GM12878 (cell line): Measurements from ENCODE around the gene KRTAP2-4. TPM values are rescaled to one million over a fixed set of nuclear protein-coding genes. Genes with fewer than 3 reads are reported as not detected.
"Not testable (repeated sequence)": the region's sequence is repeated elsewhere in the genome, so short reads cannot be mapped to it uniquely, and the experiment has no call there.

Experiments used
- ATAC-seq: fragments of 200-7000 bp; cut with Tn5 transposase; 3 replicates; pipeline ENCODE4 v1.9.1; 2020; ENCODE audit warnings: mild to moderate bottlenecking, moderate library complexity
- BruUV-seq: library from RNA; stranded (reverse); fragments of 400-500 nt; replicated peaks from 2 replicates; lab custom pipeline; 2021; lab: Mats Ljungman, UMichigan
- CTCF ChIA-PET: fragments of 300-600 bp; sonication (Branson Sonifier 250); formaldehyde crosslinking; extraction: SDS; loops from one replicate; lab custom pipeline; 2021; ENCODE audit warnings: inconsistent platforms; lab: Yijun Ruan, JAX
- POLR2A ChIA-PET: fragments of 350-600 bp; formaldehyde crosslinking; extraction: SDS; loops from one replicate; lab custom pipeline; 2021; ENCODE audit warnings: inconsistent platforms; lab: Charles Lee
- RAD21 ChIA-PET: fragments of 300-600 bp; sonication (Branson Sonifier 250); formaldehyde crosslinking; loops from one replicate; lab custom pipeline; 2023; ENCODE audit warnings: antibody characterized with exemption; ENCODE audit not compliant: unreplicated experiment; lab: Charles Lee
- SMC1A ChIA-PET: fragments of 300-600 bp; sonication (Branson Sonifier 250); formaldehyde crosslinking; loops from one replicate; lab custom pipeline; 2023; ENCODE audit not compliant: unreplicated experiment, uncharacterized antibody; lab: Charles Lee
- DNase-seq: peaks from one replicate; pipeline ENCODE4 v3.0.0-alpha.2; 2011; ENCODE audit warnings: low read depth, low spot score
- FAIRE-seq: peaks from 3 replicates; lab custom pipeline; 2011; peaks lifted over from hg19 to GRCh38; lab: Jason Lieb, UNC
- H2AFZ ChIP-seq: 2 replicates; pipeline ENCODE4 v1.6.0; 2011; ENCODE audit warnings: low read depth, low read length, control low read depth; ENCODE audit not compliant: control insufficient read depth
- H3K27ac ChIP-seq: 2 replicates; pipeline ENCODE4 v1.5.1; 2011; ENCODE audit warnings: control low read depth; ENCODE audit not compliant: control insufficient read depth, insufficient read depth
- H3K27me3 ChIP-seq, 2 experiments: replicated peaks in 1 of 2; 2 replicates each; pipeline versions ENCODE4 v1.6.0 to v1.6.1; 2011; ENCODE audit warnings: low read length in 1 of 2; ENCODE audit not compliant: control insufficient read depth in 2 of 2, insufficient read depth in 2 of 2
- H3K36me3 ChIP-seq, 2 experiments: 2 replicates each; pipeline ENCODE4 v1.5.1; 2011; ENCODE audit warnings: low read length in 1 of 2; ENCODE audit not compliant: control insufficient read depth in 2 of 2, insufficient read depth in 2 of 2
- H3K4me1 ChIP-seq: 2 replicates; pipeline ENCODE4 v1.6.1; 2011; ENCODE audit warnings: mild to moderate bottlenecking, low read length, moderate library complexity, mixed read lengths; ENCODE audit not compliant: control insufficient read depth, insufficient read depth
- H3K4me2 ChIP-seq: 2 replicates; pipeline ENCODE4 v1.6.0; 2011; ENCODE audit warnings: control low read depth; ENCODE audit not compliant: control insufficient read depth, insufficient read depth
- H3K4me3 ChIP-seq: fragments of 200-600 bp; sonication (generic); 2 replicates; pipeline ENCODE4 v1.5.1; 2016
- H3K79me2 ChIP-seq: 2 replicates; pipeline ENCODE4 v1.6.0; 2011; ENCODE audit warnings: low read length; ENCODE audit not compliant: control insufficient read depth, insufficient read depth
- H3K9ac ChIP-seq: 2 replicates; pipeline ENCODE4 v1.8.0; 2011; ENCODE audit warnings: low read length, control low read depth, mixed read lengths; ENCODE audit not compliant: control insufficient read depth, insufficient read depth
- H3K9me3 ChIP-seq: replicated peaks from 3 replicates; pipeline ENCODE4 v1.5.1; 2011; ENCODE audit warnings: mild to moderate bottlenecking, low read length; ENCODE audit not compliant: control insufficient read depth, insufficient read depth
- H4K20me1 ChIP-seq: 2 replicates; pipeline ENCODE4 v1.6.0; 2011; ENCODE audit not compliant: control insufficient read depth, insufficient read depth
- CHD2 ChIP-seq: IDR thresholded peaks from 2 replicates; pipeline ENCODE4 v1.6.1; 2011; ENCODE audit warnings: low read depth, low read length, improper control_type of control experiment, borderline replicate concordance
- DPF2 ChIP-seq: fragments of 450-650 bp; IDR thresholded peaks from 2 replicates; pipeline ENCODE4 v1.6.1; 2017; ENCODE audit warnings: mild to moderate bottlenecking
- LARP7 ChIP-seq: fragments of 450-650 bp; IDR thresholded peaks from 2 replicates; pipeline ENCODE4 v1.6.1; 2017; ENCODE audit warnings: mild to moderate bottlenecking
- RUNX3 ChIP-seq: IDR thresholded peaks from 2 replicates; pipeline ENCODE4 v1.6.1; 2012; ENCODE audit warnings: low read length, inconsistent platforms
- SP1 ChIP-seq: IDR thresholded peaks from one replicate; pipeline ENCODE4 v1.6.1; 2011; ENCODE audit warnings: low read depth, low read length
- SUZ12 ChIP-seq: fragments of 200-600 bp; sonication (generic); IDR thresholded peaks from one replicate; pipeline ENCODE4 v1.6.1; 2018; ENCODE audit warnings: antibody characterized with exemption, mild to moderate bottlenecking; ENCODE audit not compliant: unreplicated experiment
- TCF7 ChIP-seq: IDR thresholded peaks from 2 replicates; pipeline ENCODE4 v1.6.1; 2014; ENCODE audit warnings: antibody characterized with exemption, borderline replicate concordance
- WGBS: methylation state at CpG from one replicate; pipeline ENCODE4 v1.1.6; 2016; ENCODE audit warnings: low lambda C conversion rate; ENCODE audit not compliant: insufficient replicate concordance, insufficient coverage; ENCODE audit errors: missing lambda C conversion rate; 5-methylcytosine and 5-hydroxymethylcytosine counted together
- in situ Hi-C: fragments of 300-500 bp; cut with MboI; formaldehyde crosslinking; loops from 9 replicates; pipeline ENCODE4 v1.14.3; 2018; ENCODE audit warnings: mixed read lengths
- intact Hi-C: fragments of 100-400 bp; cut with micrococcal nuclease; formaldehyde crosslinking; loops from one replicate; pipeline ENCODE4 v1.14.2; 2022; ENCODE audit not compliant: unreplicated experiment
- polyA plus RNA-seq, 11 experiments: library from polyadenylated mRNA; depleted of rRNA in 4 of 11; unstranded in 6 of 11; stranded (reverse) in 5 of 11; fragments of >200 nt; fragmentation: Nextera tagmentation in 4 of 11; fragmentation: Illumina TruSeq in 1 of 11; extraction: Ambion mirVana in 4 of 11; extraction: Trizol in 1 of 11; gene quantifications; 1 replicate in 1 of 11; 2 replicates in 10 of 11; pipeline versions ENCODE4 v1.2.1 to v1.2.3, GENCODE V29; 2011 to 2016; ENCODE audit warnings: inconsistent platforms in 2 of 11, missing spikeins in 2 of 11, low read depth in 1 of 11
- total RNA-seq, 4 experiments: library from RNA; depleted of rRNA in 3 of 4; stranded (reverse); fragments of >200 nt in 3 of 4; fragmentation: Illumina TruSeq in 1 of 4; extraction: Trizol in 1 of 4; gene quantifications; 2 replicates each; pipeline versions ENCODE4 v1.2.1 to v1.2.3, GENCODE V29; 2013 to 2021

The KRTAP2-4 gene
- total and polyA plus RNA-seq, 10 of the 15 experiments (the other 5 are each of a cell fraction or from before 2014, with no cell fraction given) = not detected

DNA sequence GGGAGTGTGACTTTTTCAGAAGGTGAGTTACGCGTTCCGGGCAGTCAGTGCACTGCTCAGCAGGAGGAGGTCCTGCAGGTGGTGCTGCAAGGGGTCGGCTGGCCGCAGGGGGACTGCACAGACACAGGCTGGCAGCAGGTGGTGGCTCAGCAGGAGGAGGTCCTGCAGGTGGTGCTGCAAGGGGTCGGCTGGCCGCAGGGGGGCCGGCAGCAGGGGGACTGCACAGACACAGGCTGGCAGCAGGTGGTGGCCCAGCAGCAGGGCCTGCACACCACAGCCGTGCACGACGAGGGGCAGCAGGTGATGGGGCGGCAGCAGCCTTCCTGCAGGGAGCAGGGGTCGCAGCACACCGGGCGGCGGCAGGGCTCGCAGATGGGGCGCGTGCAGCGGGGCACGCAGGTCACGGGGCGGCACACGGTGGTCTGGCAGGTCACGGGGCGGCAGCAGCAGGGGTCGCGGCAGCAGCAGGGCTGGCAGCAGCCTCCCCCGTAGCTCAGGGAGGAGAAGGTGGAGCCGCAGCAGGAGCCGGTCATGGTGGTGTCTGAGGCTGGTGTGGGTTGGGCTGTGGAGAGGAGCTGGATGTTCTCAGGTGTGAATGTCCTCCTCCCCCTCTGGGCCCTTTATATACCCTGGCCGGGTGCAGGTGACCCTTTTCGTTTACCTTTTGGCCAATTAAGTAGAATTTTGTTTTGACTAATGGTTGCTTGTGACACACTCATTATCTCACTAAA lies 18.8 kb downstream of the KRTAP2-4 start, which contains the start of gene KRTAP2-1:
Gene KRTAP2-1, minus strand, starts transcription at position 582 of the 731 bp plus-strand sequence. Its CDS starts 49 bp downstream, at position 533.
- ATAC-seq, BruUV-seq, H3K9me3 ChIP-seq, H3K36me3 ChIP-seq, H3K27ac ChIP-seq, H3K4me3 ChIP-seq, FAIRE-seq, POLR2A ChIA-PET, RAD21 ChIA-PET, in situ Hi-C loops, intact Hi-C loops, H4K20me1 ChIP-seq, H2AFZ ChIP-seq, H3K27me3 ChIP-seq, H3K4me1 ChIP-seq, CTCF ChIA-PET, H3K9ac ChIP-seq, H3K4me2 ChIP-seq, DNase-seq, SMC1A ChIA-PET, H3K79me2 ChIP-seq: not testable (repeated sequence)
- 54% methylated on average over 10 of the region's 33 CpGs for WGBS

DNA sequence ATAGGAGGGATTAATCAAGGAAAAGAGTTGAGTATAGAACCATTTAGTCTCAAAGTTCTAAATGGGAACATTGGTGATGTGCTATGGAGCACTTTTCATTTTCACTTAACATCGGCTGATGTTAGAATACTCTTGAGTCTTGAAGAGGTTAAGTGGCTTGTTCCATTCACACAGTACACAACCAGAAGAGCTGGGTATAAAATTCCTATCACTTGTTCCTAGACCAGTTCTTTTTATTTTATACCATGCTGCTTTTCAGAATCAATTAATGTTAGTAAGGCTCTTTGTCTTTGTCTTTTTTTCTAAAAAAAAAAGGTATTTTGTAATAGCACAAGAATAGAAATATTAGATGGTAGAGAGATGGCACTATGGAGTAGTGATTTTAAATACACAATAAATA lies 22.7 kb downstream of the KRTAP2-4 start:
- ATAC-seq = no peak
- Histone ChIP-seq H3K9me3 (no peaks in the 10 kb centered on the region), H3K9ac (no peak overlapping the region), H3K4me1 (no peaks in the 10 kb centered on the region), H3K4me3 (no peak overlapping the region), H3K79me2 (no peaks in the 10 kb centered on the region), H3K4me2 (no peak overlapping the region), H4K20me1 (no peaks in the 10 kb centered on the region), H3K27me3 (no peaks in the 10 kb centered on the region; a peak in 1 of 4 replicates)
- FAIRE-seq = no peak
- DNase-seq = no peak
- BruUV-seq = no TSS peak
- ChIA-PET RAD21 (no interaction called here), POLR2A (no interaction called here), SMC1A (interaction anchor here (0.7 kb wide), 1 partner anchor 21 kb away, joined by 3 read pairs; no protein-coding TSS in a partner anchor)
- intact Hi-C loops (no loop called here), in situ Hi-C loops (no loop called here)
- WGBS = 90% methylated on average over 1 of the region's 1 CpG
- TF ChIP-seq RUNX3 (no peak), TCF7 (no peak), LARP7 (no peak), SUZ12 (no peak), SP1 (no peak), DPF2 (no peak), CHD2 (no peak)
- TF ChIP-seq, all 136 proteins: peak for 0
- Histone ChIP-seq H2AFZ (no peak overlapping the region), H3K27ac (no peak overlapping the region), H3K36me3 (no peaks in the 10 kb centered on the region)
- CTCF ChIA-PET = interaction anchor here (0.7 kb wide), 1 partner anchor 617 kb away, joined by 3 read pairs; no protein-coding TSS in a partner anchor

DNA sequence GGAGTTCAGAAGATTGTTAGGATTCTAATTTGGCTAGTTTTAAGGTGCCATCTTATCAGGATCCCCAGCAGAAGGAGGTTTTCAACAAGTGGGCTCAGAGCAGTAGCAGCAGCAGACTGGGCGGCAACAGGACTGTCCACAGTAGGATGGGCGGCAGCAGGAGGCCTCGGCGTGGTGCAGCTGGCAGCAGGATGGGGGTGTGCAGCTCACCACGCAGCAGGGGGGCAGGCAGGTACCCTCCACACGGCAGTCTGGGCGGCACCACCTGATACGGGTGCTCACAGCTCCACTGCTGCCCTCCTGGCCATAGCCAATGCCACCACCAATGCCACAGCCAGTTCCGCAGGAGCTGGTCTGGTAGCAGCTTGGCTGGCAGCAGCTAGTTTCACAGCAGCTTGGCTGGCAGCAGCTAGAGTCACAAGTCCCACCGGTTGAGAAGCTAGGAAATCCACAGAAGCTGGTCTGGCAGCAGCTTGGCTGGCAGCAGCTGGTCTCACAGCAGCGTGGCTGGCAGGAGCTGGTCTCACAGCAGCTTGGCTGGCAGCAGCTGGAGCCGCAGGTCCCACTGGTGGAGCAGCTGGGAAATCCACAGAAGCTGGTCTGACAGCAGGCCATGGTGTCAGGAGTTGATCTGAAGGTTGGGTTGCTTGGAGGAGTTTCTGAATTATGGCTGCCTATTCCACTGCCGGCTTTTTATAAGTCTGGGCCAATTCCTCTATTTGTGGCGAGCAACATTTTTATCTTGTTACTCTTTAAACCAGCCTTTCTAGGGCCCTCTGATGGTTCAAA lies 24.7 kb downstream of the KRTAP2-4 start, which contains the start of gene KRTAP1-1:
Gene KRTAP1-1, minus strand, starts transcription at position 668 of the 789 bp plus-strand sequence. Its CDS starts 53 bp downstream, at position 615.
- POLR2A ChIA-PET, intact Hi-C loops, H4K20me1 ChIP-seq, H3K9me3 ChIP-seq, FAIRE-seq, H2AFZ ChIP-seq, H3K4me2 ChIP-seq, ATAC-seq, H3K4me3 ChIP-seq, DNase-seq, H3K27ac ChIP-seq, in situ Hi-C loops, H3K9ac ChIP-seq, H3K79me2 ChIP-seq, H3K4me1 ChIP-seq, H3K36me3 ChIP-seq, BruUV-seq, SMC1A ChIA-PET, CTCF ChIA-PET, RAD21 ChIA-PET, H3K27me3 ChIP-seq: not testable (repeated sequence)
- 26% methylated on average over 14 of the region's 14 CpGs for WGBS
